SK-N-SH treated with all-trans-retinoic acid at 6 μM for 48 hours (cell line): ENCODE results near the gene ASB3.

Source experiments
- ATAC-seq: fragments of 200-7000 bp; cut with Tn5 transposase; 3 replicates; pipeline ENCODE4 v1.9.1; 2020; ENCODE audit warnings: mild to moderate bottlenecking, moderate library complexity
- ARNTL ChIP-seq: fragments of 450-650 bp; formaldehyde crosslinking; IDR thresholded peaks from 2 replicates; pipeline ENCODE4 v1.5.0; 2020; ENCODE audit warnings: low read depth, mild to moderate bottlenecking, moderate library complexity, borderline replicate concordance
- BACH2 ChIP-seq: fragments of 250-450 bp; sonication (Bioruptor Pico); IDR thresholded peaks from 2 replicates; pipeline ENCODE4 v1.9.0; 2021; ENCODE audit warnings: mild to moderate bottlenecking, borderline replicate concordance
- CSDC2 ChIP-seq: fragments of 250-450 bp; sonication (Bioruptor Pico); IDR thresholded peaks from 2 replicates; pipeline ENCODE4 v1.5.0; 2020; ENCODE audit warnings: mild to moderate bottlenecking, moderate library complexity
- ESRRG ChIP-seq: fragments of 250-450 bp; sonication (Bioruptor Pico); IDR thresholded peaks from 2 replicates; pipeline ENCODE4 v1.6.1; 2021; ENCODE audit warnings: mild to moderate bottlenecking
- GLIS3 ChIP-seq: fragments of 250-450 bp; sonication (Bioruptor Pico); IDR thresholded peaks from 2 replicates; pipeline ENCODE4 v1.5.0; 2020; ENCODE audit warnings: mild to moderate bottlenecking, moderate library complexity
- ISL1 ChIP-seq: fragments of 250-450 bp; sonication (Bioruptor Pico); IDR thresholded peaks from 2 replicates; pipeline ENCODE4 v2.1.2; 2022; ENCODE audit warnings: mild to moderate bottlenecking, moderate library complexity
- OSR1 ChIP-seq: fragments of 250-450 bp; sonication (Bioruptor Pico); IDR thresholded peaks from 2 replicates; pipeline ENCODE4 v1.8.0; 2022; ENCODE audit warnings: moderate library complexity, mild to moderate bottlenecking, inconsistent platforms
- PPARA ChIP-seq: fragments of 250-450 bp; sonication (Bioruptor Pico); IDR thresholded peaks from 2 replicates; pipeline ENCODE4 v1.5.0; 2020; ENCODE audit warnings: mild to moderate bottlenecking, borderline replicate concordance
- RARB ChIP-seq: fragments of 250-450 bp; sonication (Bioruptor Pico); IDR thresholded peaks from 2 replicates; pipeline ENCODE4 v1.8.0; 2021; ENCODE audit warnings: mild to moderate bottlenecking, moderate library complexity
- SNAI2 ChIP-seq: fragments of 250-450 bp; sonication (Bioruptor Pico); IDR thresholded peaks from 2 replicates; pipeline ENCODE4 v1.5.0; 2020; ENCODE audit warnings: mild to moderate bottlenecking, moderate library complexity
- TOX ChIP-seq: fragments of 250-450 bp; sonication (Bioruptor Pico); IDR thresholded peaks from 2 replicates; pipeline ENCODE4 v1.8.0; 2021; ENCODE audit warnings: mild to moderate bottlenecking, moderate library complexity, borderline replicate concordance
- ZC3H10 ChIP-seq: fragments of 250-450 bp; sonication (Bioruptor Pico); IDR thresholded peaks from 2 replicates; pipeline ENCODE4 v1.5.1; 2021; ENCODE audit warnings: mild to moderate bottlenecking, moderate library complexity
- ZFP3 ChIP-seq: fragments of 250-450 bp; sonication (Bioruptor Pico); IDR thresholded peaks from 2 replicates; pipeline ENCODE4 v1.5.0; 2020; ENCODE audit warnings: mild to moderate bottlenecking, moderate library complexity
- ZFP30 ChIP-seq: fragments of 450-650 bp; formaldehyde crosslinking; IDR thresholded peaks from 2 replicates; pipeline ENCODE4 v1.5.0; 2022; ENCODE audit warnings: mild to moderate bottlenecking, moderate library complexity
- ZNF70 ChIP-seq: fragments of 450-650 bp; formaldehyde crosslinking; IDR thresholded peaks from 2 replicates; pipeline ENCODE4 v1.5.0; 2020; ENCODE audit warnings: mild to moderate bottlenecking, moderate library complexity
- ZNF8 ChIP-seq: fragments of 450-650 bp; formaldehyde crosslinking; IDR thresholded peaks from 2 replicates; pipeline ENCODE4 v1.5.0; 2020; ENCODE audit warnings: mild to moderate bottlenecking, moderate library complexity
- TF ChIP-seq, protein P1 (sequence below): fragments of 250-450 bp; sonication (Bioruptor Pico); IDR thresholded peaks from 2 replicates; pipeline ENCODE4 v1.5.1; 2020; ENCODE audit warnings: low read depth, mild to moderate bottlenecking, moderate library complexity
- TF ChIP-seq, protein P2 (sequence below): fragments of 250-450 bp; sonication (Bioruptor Pico); IDR thresholded peaks from 2 replicates; pipeline ENCODE4 v1.8.0; 2020; ENCODE audit warnings: mild to moderate bottlenecking, moderate library complexity, borderline replicate concordance
- TF ChIP-seq, protein P3 (sequence below): fragments of 250-450 bp; sonication (Bioruptor Pico); IDR thresholded peaks from 2 replicates; pipeline ENCODE4 v1.5.0; 2020; ENCODE audit warnings: mild to moderate bottlenecking, moderate library complexity
- TF ChIP-seq, protein P4 (sequence below): fragments of 250-450 bp; sonication (Bioruptor Pico); IDR thresholded peaks from 2 replicates; pipeline ENCODE4 v1.5.1; 2021; ENCODE audit warnings: mild to moderate bottlenecking, moderate library complexity

ASB3 gene

DNA sequence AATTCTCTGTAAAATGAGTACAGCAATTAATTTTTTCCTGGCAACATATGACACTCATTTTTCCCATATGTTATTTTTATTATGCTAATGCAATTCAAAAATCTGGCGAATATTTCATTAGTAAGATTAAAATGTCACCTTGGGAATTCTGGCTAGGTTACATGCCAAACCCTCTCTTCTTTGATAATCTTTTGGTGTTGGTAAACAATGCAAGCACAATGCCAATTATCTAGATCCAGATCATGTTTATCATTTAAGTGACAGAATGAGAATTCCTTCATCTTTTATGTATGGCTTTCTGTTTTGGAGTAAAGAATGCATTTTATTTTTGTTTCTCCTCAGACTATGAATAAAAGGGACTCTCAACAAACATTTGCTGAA, 39.3 kb upstream of the ASB3 start:
- no peak for ATAC-seq
- TF ChIP-seq ZFP3: no peak

DNA sequence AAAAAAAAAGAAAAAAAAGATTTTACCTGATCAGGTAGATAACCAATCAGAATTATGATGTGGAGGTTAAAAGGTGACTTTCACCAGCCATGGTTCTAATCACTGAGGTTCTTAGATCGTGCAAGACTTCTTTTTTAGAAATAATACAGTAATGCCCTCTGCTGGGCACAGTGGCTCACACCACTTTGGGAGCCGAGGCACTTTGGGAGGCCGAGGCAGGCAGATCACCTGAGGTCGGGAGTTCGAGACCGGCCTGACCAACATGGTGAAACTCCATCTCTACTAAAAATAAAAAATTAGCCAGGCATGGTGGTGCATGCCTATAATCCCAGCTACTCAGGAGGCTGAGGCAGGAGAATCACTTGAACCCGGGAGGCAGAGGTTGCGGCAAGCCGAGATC, 36.9 kb upstream of the ASB3 start:
- ATAC-seq: peak; percentile 40; the same call in 1 of the 3 replicates

DNA sequence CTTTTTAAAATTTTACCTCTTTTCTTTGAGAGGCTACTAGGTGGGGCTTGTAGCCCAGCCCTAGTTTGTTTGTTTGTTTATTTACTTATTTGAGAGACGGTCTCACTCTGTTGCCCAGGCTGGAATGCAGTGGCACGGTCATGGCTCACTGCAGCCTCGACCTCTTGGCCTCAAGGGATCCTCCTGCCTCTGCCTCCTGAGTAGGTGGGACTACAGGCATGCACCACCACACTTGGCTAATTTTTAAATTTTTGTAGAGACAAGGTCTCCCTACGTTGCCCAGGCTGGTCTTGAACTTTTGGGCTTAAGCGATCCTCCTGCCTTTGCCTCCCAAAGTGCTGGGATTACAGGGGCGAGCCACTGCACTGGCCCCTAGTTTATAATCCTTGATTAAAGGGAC, 35.1 kb upstream of the ASB3 start:
- no peak for ATAC-seq
- no peak for TF ChIP-seq TOX (CRISPR knock-in tag)
- TF ChIP-seq ZNF70 (CRISPR knock-in tag): no peak
- TF ChIP-seq PPARA (CRISPR knock-in tag): no peak
- TF ChIP-seq ZNF8 (CRISPR knock-in tag): no peak
- TF ChIP-seq ESRRG: no peak
- TF ChIP-seq, all 23 proteins: peak for 0

DNA sequence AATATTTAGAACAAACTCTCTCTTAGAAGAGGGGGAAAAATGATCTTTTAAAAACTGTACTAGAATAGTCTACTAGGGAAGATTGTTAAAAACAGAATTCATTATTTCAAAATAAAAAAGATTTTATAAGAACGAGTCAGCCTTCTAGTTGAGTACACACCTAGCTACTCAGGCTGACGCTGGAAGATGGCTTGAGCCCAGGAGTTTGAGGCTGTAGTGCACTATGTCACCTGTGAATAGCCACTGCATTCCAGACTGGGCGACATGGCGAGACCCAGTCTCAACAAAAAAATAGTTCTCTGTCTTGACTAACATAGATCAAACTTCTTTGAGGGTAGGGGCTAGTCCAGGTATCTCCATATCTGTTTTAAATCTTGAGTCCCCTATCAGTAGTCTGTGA, 34.0 kb upstream of the ASB3 start:
- TF ChIP-seq SNAI2 (no peak), ISL1 (CRISPR knock-in tag) (no peak), BACH2 (CRISPR knock-in tag) (no peak), PPARA (CRISPR knock-in tag) (no peak), ZFP3 (no peak)
- TF ChIP-seq, protein P1, sequence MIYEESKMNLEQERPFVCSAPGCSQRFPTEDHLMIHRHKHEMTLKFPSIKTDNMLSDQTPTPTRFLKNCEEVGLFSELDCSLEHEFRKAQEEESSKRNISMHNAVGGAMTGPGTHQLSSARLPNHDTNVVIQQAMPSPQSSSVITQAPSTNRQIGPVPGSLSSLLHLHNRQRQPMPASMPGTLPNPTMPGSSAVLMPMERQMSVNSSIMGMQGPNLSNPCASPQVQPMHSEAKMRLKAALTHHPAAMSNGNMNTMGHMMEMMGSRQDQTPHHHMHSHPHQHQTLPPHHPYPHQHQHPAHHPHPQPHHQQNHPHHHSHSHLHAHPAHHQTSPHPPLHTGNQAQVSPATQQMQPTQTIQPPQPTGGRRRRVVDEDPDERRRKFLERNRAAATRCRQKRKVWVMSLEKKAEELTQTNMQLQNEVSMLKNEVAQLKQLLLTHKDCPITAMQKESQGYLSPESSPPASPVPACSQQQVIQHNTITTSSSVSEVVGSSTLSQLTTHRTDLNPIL (CRISPR knock-in tag): no peak
- TF ChIP-seq, protein P2, sequence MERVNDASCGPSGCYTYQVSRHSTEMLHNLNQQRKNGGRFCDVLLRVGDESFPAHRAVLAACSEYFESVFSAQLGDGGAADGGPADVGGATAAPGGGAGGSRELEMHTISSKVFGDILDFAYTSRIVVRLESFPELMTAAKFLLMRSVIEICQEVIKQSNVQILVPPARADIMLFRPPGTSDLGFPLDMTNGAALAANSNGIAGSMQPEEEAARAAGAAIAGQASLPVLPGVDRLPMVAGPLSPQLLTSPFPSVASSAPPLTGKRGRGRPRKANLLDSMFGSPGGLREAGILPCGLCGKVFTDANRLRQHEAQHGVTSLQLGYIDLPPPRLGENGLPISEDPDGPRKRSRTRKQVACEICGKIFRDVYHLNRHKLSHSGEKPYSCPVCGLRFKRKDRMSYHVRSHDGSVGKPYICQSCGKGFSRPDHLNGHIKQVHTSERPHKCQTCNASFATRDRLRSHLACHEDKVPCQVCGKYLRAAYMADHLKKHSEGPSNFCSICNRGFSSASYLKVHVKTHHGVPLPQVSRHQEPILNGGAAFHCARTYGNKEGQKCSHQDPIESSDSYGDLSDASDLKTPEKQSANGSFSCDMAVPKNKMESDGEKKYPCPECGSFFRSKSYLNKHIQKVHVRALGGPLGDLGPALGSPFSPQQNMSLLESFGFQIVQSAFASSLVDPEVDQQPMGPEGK: no peak
- no peak for ATAC-seq

DNA sequence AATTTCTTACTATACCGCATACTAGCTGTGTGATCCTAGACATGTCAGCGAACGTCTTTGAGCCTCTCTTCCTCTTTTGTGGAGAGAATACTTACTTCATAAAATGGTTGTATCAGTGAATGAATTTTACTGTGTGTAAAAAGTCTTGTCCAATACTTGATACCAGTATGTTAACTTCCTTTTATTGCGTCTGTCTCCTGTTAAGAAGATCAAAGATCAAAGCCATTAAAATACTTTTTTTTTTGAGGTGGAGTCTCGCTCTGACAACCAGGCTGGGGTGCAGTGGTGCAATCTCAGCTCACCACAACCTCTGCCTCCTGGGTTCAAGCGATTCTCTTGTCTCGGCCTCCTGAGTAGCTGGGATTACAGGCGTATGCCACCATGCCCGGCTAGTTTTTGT, 33.3 kb upstream of the ASB3 start:
- TF ChIP-seq ZNF70 (CRISPR knock-in tag): no peak
- no peak for ATAC-seq

DNA sequence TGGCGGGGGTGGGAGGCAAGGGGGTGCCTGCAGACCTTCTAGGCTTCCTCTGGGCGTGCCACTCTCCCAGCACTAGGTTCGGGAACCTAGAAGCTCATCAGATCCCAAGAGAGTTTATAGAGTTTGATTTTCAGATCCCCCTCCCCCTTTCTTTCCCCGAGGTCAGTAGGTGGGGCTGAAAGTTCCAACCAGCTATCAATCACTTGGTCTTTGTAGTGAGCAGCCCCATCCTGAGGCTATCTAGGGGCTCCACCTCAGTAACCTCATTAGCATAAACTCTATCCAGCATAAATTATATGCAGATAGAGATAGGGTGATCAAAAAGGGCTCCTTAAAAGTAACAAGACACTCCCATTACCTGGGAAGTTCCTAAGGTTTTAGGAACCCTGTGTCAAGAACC, 32.9 kb upstream of the ASB3 start:
- TF ChIP-seq ARNTL (CRISPR knock-in tag): no peak
- TF ChIP-seq OSR1: no peak
- TF ChIP-seq, protein P3, sequence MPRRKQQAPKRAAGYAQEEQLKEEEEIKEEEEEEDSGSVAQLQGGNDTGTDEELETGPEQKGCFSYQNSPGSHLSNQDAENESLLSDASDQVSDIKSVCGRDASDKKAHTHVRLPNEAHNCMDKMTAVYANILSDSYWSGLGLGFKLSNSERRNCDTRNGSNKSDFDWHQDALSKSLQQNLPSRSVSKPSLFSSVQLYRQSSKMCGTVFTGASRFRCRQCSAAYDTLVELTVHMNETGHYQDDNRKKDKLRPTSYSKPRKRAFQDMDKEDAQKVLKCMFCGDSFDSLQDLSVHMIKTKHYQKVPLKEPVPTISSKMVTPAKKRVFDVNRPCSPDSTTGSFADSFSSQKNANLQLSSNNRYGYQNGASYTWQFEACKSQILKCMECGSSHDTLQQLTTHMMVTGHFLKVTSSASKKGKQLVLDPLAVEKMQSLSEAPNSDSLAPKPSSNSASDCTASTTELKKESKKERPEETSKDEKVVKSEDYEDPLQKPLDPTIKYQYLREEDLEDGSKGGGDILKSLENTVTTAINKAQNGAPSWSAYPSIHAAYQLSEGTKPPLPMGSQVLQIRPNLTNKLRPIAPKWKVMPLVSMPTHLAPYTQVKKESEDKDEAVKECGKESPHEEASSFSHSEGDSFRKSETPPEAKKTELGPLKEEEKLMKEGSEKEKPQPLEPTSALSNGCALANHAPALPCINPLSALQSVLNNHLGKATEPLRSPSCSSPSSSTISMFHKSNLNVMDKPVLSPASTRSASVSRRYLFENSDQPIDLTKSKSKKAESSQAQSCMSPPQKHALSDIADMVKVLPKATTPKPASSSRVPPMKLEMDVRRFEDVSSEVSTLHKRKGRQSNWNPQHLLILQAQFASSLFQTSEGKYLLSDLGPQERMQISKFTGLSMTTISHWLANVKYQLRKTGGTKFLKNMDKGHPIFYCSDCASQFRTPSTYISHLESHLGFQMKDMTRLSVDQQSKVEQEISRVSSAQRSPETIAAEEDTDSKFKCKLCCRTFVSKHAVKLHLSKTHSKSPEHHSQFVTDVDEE (CRISPR knock-in tag): no peak
- no peak for TF ChIP-seq BACH2 (CRISPR knock-in tag)
- no peak for TF ChIP-seq ESRRG
- TF ChIP-seq, protein P2: no peak
- no peak for TF ChIP-seq GLIS3 (CRISPR knock-in tag)
- no peak for TF ChIP-seq ZFP30 (CRISPR knock-in tag)
- TF ChIP-seq PPARA (CRISPR knock-in tag): no peak
- no peak for TF ChIP-seq RARB (CRISPR knock-in tag)
- TF ChIP-seq ZNF70 (CRISPR knock-in tag): no peak
- no peak for TF ChIP-seq ZNF8 (CRISPR knock-in tag)
- TF ChIP-seq ZFP3: no peak
- TF ChIP-seq ZC3H10: no peak
- TF ChIP-seq, protein P4, sequence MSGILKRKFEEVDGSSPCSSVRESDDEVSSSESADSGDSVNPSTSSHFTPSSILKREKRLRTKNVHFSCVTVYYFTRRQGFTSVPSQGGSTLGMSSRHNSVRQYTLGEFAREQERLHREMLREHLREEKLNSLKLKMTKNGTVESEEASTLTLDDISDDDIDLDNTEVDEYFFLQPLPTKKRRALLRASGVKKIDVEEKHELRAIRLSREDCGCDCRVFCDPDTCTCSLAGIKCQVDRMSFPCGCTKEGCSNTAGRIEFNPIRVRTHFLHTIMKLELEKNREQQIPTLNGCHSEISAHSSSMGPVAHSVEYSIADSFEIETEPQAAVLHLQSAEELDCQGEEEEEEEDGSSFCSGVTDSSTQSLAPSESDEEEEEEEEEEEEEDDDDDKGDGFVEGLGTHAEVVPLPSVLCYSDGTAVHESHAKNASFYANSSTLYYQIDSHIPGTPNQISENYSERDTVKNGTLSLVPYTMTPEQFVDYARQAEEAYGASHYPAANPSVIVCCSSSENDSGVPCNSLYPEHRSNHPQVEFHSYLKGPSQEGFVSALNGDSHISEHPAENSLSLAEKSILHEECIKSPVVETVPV (CRISPR knock-in tag): no peak
- TF ChIP-seq CSDC2 (CRISPR knock-in tag): no peak
- TF ChIP-seq, all 23 proteins: peak for 0
- no peak for ATAC-seq
